Heart right ventricle (tissue), 16 donors: ENCODE results near the gene OR13J1. TPM values are rescaled to one million over a fixed set of nuclear protein-coding genes. Genes with fewer than 3 reads are reported as not detected.

Source experiments
- ATAC-seq, 8 donors: fragments of 200-7000 bp; cut with Tn5 transposase; one replicate each; pipeline ENCODE4 v1.9.1; 2020; ENCODE audit warnings: mild to moderate bottlenecking in 8 of 8, moderate library complexity in 8 of 8, moderate number of reproducible peaks in 1 of 8
- DNase-seq, 2 donors: peaks; one replicate each; pipeline ENCODE4 v3.0.0-alpha.2; 2020
- H3K27ac ChIP-seq, 10 donors: fragments of 200-600 bp; sonication (generic) in 2 of 10; one replicate each; pipeline versions ENCODE4 v1.5.0 to v1.8.0; 2020 to 2022; ENCODE audit warnings: mild to moderate bottlenecking in 3 of 10
- H3K27me3 ChIP-seq, 7 donors: fragments of 200-600 bp; one replicate each; pipeline ENCODE4 v1.8.0; 2021 to 2022; ENCODE audit warnings: mild to moderate bottlenecking in 2 of 7
- H3K36me3 ChIP-seq, 9 donors: fragments of 200-600 bp; sonication (generic) in 1 of 9; one replicate each; pipeline versions ENCODE4 v1.5.0 to v1.8.0; 2020 to 2022; ENCODE audit warnings: mild to moderate bottlenecking in 2 of 9
- H3K4me1 ChIP-seq, 9 donors: fragments of 200-600 bp; sonication (generic) in 1 of 9; one replicate each; pipeline versions ENCODE4 v1.5.0 to v1.8.0; 2020 to 2022; ENCODE audit warnings: mild to moderate bottlenecking in 4 of 9
- H3K4me3 ChIP-seq, 10 donors: fragments of 200-600 bp; sonication (generic) in 2 of 10; one replicate each; pipeline versions ENCODE4 v1.5.0 to v1.8.0; 2020 to 2022; ENCODE audit warnings: mild to moderate bottlenecking in 7 of 10, moderate library complexity in 2 of 10
- H3K9me3 ChIP-seq, 11 donors: fragments of 200-600 bp in 10 of 11; sonication (generic) in 2 of 11; one replicate each; pipeline versions ENCODE4 v1.5.0 to v1.8.0; 2013 to 2022; ENCODE audit warnings: mild to moderate bottlenecking in 2 of 11, control low read depth in 1 of 11, moderate library complexity in 1 of 11
- WGBS, 2 donors: extraction: QIAGEN DNeasy Blood & Tissue Kit; methylation state at CpG; one replicate each; pipeline ENCODE4 v1.1.7; 2013; ENCODE audit warnings: inconsistent platforms in 1 of 2; 5-methylcytosine and 5-hydroxymethylcytosine counted together
- intact Hi-C, 10 donors: fragments of 100-400 bp; cut with DNase I; formaldehyde crosslinking; loops; one replicate each; pipeline versions ENCODE4 v1.11.1 to v1.14.2; 2022
- polyA plus RNA-seq, 2 donors: library from polyadenylated mRNA; stranded (reverse); fragments of 200-250 nt; gene quantifications; one replicate each; pipeline ENCODE4 v1.2.3, GENCODE V29; 2013
- total RNA-seq, 10 donors: library from RNA; stranded (reverse); fragmentation: NEBNext Ultra II Directional in 3 of 10; extraction: Animal tissue kit (Norgen Biotek cat#: 25700) in 3 of 10; gene quantifications; one replicate each; pipeline versions ENCODE4 v1.2.1 to v1.2.4, GENCODE V29; 2021 to 2023
- TF ChIP-seq, protein P1 (sequence below), 9 donors: fragments of 200-600 bp; sonication (generic) in 2 of 9; IDR thresholded peaks; one replicate each; pipeline versions ENCODE4 v1.5.0 to v1.8.0; 2021 to 2022; ENCODE audit warnings: antibody characterized with exemption in 9 of 9, mild to moderate bottlenecking in 5 of 9, moderate library complexity in 1 of 9
- donor health status: Arrhythmogenic right ventricular cardiomyopathy.
- donor health status: ischemic (EF 13 %, LVEDD 7.1; RV severe dilation, severe dysfunction).
- donor health status: healthy with polysubstance abuse.
- donor health status: DM: no; HTN: yes; CAD: no.
- donor health status: DM: no; HTN: no; CAD: no.
- donor health status: ischemic (EF 25% LVEDD 6.9; RV normal size, moderate dysfunction).
- donor health status: ischemic (EF 25% LVEDD 5.7; RV mildly dilated, moderate dysfunction).
- donor health status: healthy.
- donor health status: DM: yes; HTN: yes; CAD: no.
- donor health status: Ischemic cardiomyopathy.
- donor health status: ischemic (EF 35%, LVEDD 5.7; RV mildly dilated, moderate dysfunction).
- donor health status: nonischemic (EF 11% LVEDD 7.7; RV severe dilation, severe dysfunction).
- donor health status: DM: yes; HTN: yes; CAD: no.
- donor health status: PGD.
- donor health status: ischemic (EF 29% LVEDD 5.4; RV normal size, mild dysfunction).
- donor health status: nonischemic (EF 23%, LVEDD 6.1; RV moderate dilation, normal function).

Gene OR13J1
- total and polyA plus RNA-seq, 12 donors = not detected

- ATAC-seq = no peak
- H3K4me1 ChIP-seq = peaks cover 26 to 93% (median 79%) of the 10 kb centered on the region in 9 donors
- peak in 1 of 2 donors; percentile 39 for DNase-seq
- H3K4me3 ChIP-seq = peak overlapping the region in 9 of 10 donors; percentile 8 to 54 (median 47)
- TF ChIP-seq, protein P1, sequence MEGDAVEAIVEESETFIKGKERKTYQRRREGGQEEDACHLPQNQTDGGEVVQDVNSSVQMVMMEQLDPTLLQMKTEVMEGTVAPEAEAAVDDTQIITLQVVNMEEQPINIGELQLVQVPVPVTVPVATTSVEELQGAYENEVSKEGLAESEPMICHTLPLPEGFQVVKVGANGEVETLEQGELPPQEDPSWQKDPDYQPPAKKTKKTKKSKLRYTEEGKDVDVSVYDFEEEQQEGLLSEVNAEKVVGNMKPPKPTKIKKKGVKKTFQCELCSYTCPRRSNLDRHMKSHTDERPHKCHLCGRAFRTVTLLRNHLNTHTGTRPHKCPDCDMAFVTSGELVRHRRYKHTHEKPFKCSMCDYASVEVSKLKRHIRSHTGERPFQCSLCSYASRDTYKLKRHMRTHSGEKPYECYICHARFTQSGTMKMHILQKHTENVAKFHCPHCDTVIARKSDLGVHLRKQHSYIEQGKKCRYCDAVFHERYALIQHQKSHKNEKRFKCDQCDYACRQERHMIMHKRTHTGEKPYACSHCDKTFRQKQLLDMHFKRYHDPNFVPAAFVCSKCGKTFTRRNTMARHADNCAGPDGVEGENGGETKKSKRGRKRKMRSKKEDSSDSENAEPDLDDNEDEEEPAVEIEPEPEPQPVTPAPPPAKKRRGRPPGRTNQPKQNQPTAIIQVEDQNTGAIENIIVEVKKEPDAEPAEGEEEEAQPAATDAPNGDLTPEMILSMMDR (IDR thresholded peaks at IDR 0.05) = no peak
- WGBS, 2 donors = 52 to 63% methylated on average over 10 of the region's 10 CpGs
- H3K9me3 ChIP-seq = no peaks in the 10 kb centered on the region
- peak overlapping the region; percentile 84 to 98 (median 93) for H3K27ac ChIP-seq
- H3K27me3 ChIP-seq = no peaks in the 10 kb centered on the region
- no peaks in the 10 kb centered on the region for H3K36me3 ChIP-seq
- intact Hi-C loops = no loop called here
These were observed 41.5 kb upstream of the OR13J1 start for GRCh38 chr9:35911690-35912089.

DNA sequence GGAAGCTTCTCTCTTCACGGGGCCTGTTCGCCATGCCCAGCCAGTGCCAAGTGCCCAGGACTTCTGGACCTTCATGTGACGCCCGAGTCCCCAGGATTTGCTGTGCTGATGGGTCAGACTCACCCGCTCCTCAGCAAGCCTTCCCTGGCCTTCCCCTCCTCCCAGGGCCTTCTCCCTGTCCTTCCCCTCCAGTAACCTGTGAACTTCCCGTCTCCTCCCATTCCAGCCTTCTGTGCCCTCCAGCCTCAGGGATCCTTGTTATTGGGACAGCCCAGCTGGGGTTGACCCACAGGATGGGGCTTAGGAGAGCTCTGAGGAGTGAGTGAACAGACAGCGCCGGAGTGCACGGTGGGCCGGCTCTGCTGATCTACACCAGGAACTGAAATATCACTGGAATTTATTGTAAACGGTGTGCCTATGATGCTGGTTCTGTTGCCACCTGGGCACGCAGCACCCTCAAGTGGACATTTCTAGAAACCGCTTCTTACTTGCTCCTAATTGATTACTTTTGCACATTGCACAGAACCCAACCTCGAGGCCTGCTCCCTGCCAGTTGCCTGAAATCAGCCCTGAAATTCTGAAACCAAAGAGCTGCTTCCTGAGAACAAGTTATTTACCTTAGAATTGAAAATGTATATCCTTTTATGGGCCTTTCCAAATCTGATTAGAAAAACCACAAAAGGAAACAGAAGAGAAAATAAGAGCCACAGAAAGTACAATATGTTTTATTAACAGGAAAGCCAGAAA is 40.6 kb upstream of the OR13J1 start:
- Histone ChIP-seq H3K27me3 (no peaks in the 10 kb centered on the region), H3K36me3 (no peaks in the 10 kb centered on the region), H3K4me3 (peak overlapping the region; percentile 0 to 54 (median 46)), H3K9me3 (no peaks in the 10 kb centered on the region), H3K27ac (peak overlapping the region; percentile 84 to 98 (median 93)), H3K4me1 (peaks cover 28 to 93% (median 81%) of the 10 kb centered on the region in 9 donors)
- DNase-seq (peak in 1 of 2 donors; percentile 36), ATAC-seq (no peak)
- 51 to 58% methylated on average over 14 of the region's 14 CpGs for WGBS, 2 donors
- intact Hi-C loops = no loop called here
- TF ChIP-seq, protein P1 (IDR thresholded peaks at IDR 0.05) = peak; percentile 23 to 64 (median 53)

DNA sequence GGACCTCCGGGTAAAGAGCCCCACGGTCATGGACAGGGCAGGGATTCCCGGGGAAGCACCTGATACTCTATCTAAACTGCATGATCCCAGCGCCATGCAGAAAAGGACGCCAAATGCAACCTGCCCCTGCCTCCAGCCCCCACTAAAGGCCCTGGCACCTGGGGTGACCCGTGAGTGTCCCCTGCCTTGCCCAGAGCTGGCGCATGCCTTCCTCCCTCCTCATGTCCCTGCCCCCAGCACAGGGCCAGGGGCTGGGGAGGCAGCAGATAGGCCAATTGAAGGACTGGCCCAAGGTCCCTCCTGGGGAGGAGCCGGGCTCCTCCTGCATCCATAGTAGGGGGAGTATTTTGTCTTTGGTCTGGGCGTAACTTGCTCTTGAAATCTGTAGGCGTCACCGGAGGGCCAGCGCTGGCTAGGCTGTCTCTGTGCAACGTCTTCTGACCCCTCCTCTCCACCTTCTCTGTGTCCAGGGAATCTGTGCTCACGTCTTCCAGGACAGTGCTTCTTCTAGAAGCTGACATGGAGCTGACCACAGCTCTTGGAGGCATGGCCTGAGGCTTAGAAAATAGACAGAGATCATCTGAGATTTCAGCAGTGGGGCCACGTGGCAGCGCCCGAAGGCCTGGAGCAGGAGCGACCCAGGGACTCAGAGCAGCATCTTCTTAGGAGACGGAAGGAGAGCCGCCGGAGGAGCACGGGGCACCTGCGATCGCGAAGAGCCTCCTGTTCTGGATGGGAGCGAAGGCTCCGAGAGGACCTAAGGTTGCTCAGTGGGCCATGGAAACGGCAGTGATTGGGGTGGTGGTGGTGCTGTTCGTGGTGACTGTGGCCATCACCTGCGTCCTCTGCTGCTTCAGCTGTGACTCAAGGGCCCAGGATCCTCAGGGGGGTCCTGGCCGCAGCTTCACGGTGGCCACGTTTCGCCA is 39.7 kb upstream of the OR13J1 start:
- ATAC-seq (peak in 7 of 8 donors; percentile 1 to 30 (median 11)), DNase-seq (peak in 1 of 2 donors; percentile 49)
- H3K27ac ChIP-seq = peak overlapping the region; percentile 84 to 98 (median 93)
- 66 to 76% methylated on average over 34 of the region's 34 CpGs for WGBS, 2 donors
- no peaks in the 10 kb centered on the region for H3K9me3 ChIP-seq
- no peaks in the 10 kb centered on the region for H3K27me3 ChIP-seq
- H3K4me1 ChIP-seq = peaks cover 32 to 93% (median 86%) of the 10 kb centered on the region in 9 donors
- peak overlapping the region; percentile 0 to 54 (median 46) for H3K4me3 ChIP-seq
- intact Hi-C loops = loop anchor here in 1 of 10 donors (10.0 kb wide), 1 partner anchor 255 kb away; the partner anchor contains the start of genes CCDC107, RMRP and SIT1
- TF ChIP-seq, protein P1 (IDR thresholded peaks at IDR 0.05) = peak in 1 of 9 donors; percentile 14
- H3K36me3 ChIP-seq = no peaks in the 10 kb centered on the region

- Histone ChIP-seq H3K4me1 (peaks cover 30 to 93% (median 86%) of the 10 kb centered on the region in 9 donors), H3K27me3 (no peaks in the 10 kb centered on the region), H3K4me3 (peak within 1 kb of the TSS; percentile 0 to 54 (median 46)), H3K27ac (peak within 1 kb of the TSS; percentile 84 to 98 (median 93)), H3K36me3 (no peaks in the 10 kb centered on the region), H3K9me3 (no peaks in the 10 kb centered on the region)
- peak; percentile 37 to 48 for DNase-seq
- ATAC-seq = peak in 5 of 8 donors; percentile 2 to 20 (median 10)
- TF ChIP-seq, protein P1 (IDR thresholded peaks at IDR 0.05) = no peak
- WGBS, 2 donors = 56 to 59% methylated on average over 11 of the region's 11 CpGs
- intact Hi-C loops = loop anchor here in 1 of 10 donors (10.0 kb wide), 1 partner anchor 254 kb away; the partner anchor contains the start of genes CCDC107, RMRP and SIT1
These were observed 39.1 kb upstream of the OR13J1 start, which contains the start of gene SPAAR for GRCh38 chr9:35909274-35909673. TSS of gene SPAAR (plus strand) at chr9:35909490. CDS start at chr9:35910464, 974 bp downstream.
